H9 (cell line): ENCODE measurements around the gene CBFA2T2. TPM values are rescaled to one million over a fixed set of nuclear protein-coding genes. Genes with fewer than 3 reads are reported as not detected.

Source experiments
- DNase-seq: peaks from one replicate; pipeline ENCODE4 v3.0.0-alpha.2; 2017
- H2AFZ ChIP-seq: one replicate; pipeline ENCODE4 v1.6.1; 2013; ENCODE audit warnings: mild to moderate bottlenecking, low read length, control low read depth, moderate library complexity
- H2AK5ac ChIP-seq: 2 replicates; pipeline ENCODE4 v1.6.1; 2013; ENCODE audit warnings: low read length, control low read depth, mixed read lengths; ENCODE audit not compliant: insufficient read length
- H2BK120ac ChIP-seq: one replicate; pipeline ENCODE4 v1.6.1; 2013; ENCODE audit warnings: low read depth, mild to moderate bottlenecking, low read length, control low read depth, inconsistent platforms; ENCODE audit not compliant: poor library complexity, severe bottlenecking
- H2BK12ac ChIP-seq: 2 replicates; pipeline ENCODE4 v1.6.1; 2013; ENCODE audit warnings: low read length, control low read depth, mixed read lengths, low read depth; ENCODE audit not compliant: insufficient read length
- H2BK15ac ChIP-seq: 2 replicates; pipeline ENCODE4 v1.6.1; 2013; ENCODE audit warnings: low read depth, low read length, control low read depth
- H2BK20ac ChIP-seq: one replicate; pipeline ENCODE4 v1.6.1; 2013; ENCODE audit warnings: low read depth, mild to moderate bottlenecking, low read length, control low read depth, inconsistent platforms; ENCODE audit not compliant: poor library complexity, severe bottlenecking
- H2BK5ac ChIP-seq: 2 replicates; pipeline ENCODE4 v1.6.1; 2013; ENCODE audit warnings: low read length, control low read depth, mixed read lengths; ENCODE audit not compliant: insufficient read length
- H3K14ac ChIP-seq: 2 replicates; pipeline ENCODE4 v1.6.1; 2013; ENCODE audit warnings: low read length, control low read depth; ENCODE audit not compliant: insufficient read depth
- H3K18ac ChIP-seq: 2 replicates; pipeline ENCODE4 v1.6.1; 2013; ENCODE audit warnings: low read depth, mild to moderate bottlenecking, mixed read lengths, low read length, control low read depth; ENCODE audit not compliant: insufficient read length
- H3K23ac ChIP-seq: 2 replicates; pipeline ENCODE4 v1.6.1; 2013; ENCODE audit warnings: low read length, control low read depth, mixed read lengths, low read depth; ENCODE audit not compliant: insufficient read length
- H3K23me2 ChIP-seq: 2 replicates; pipeline ENCODE4 v1.6.1; 2013; ENCODE audit warnings: low read depth, mild to moderate bottlenecking, mixed read lengths, low read length, control low read depth; ENCODE audit not compliant: insufficient read length, poor library complexity, severe bottlenecking
- H3K27ac ChIP-seq: 2 replicates; pipeline ENCODE4 v1.5.1; 2013; ENCODE audit warnings: low read length, control low read depth, mixed read lengths, low read depth; ENCODE audit not compliant: insufficient read length
- H3K27me3 ChIP-seq: 2 replicates; pipeline ENCODE4 v1.6.1; 2013; ENCODE audit warnings: low read length, control low read depth, inconsistent platforms; ENCODE audit not compliant: insufficient read depth
- H3K4ac ChIP-seq: 2 replicates; pipeline ENCODE4 v1.6.1; 2013; ENCODE audit warnings: low read depth, mild to moderate bottlenecking, control low read depth, inconsistent platforms, low read length, moderate library complexity
- H3K4me1 ChIP-seq: 2 replicates; pipeline ENCODE4 v1.6.1; 2013; ENCODE audit warnings: low read length, control low read depth, inconsistent platforms; ENCODE audit not compliant: insufficient read depth
- H3K4me2 ChIP-seq: 2 replicates; pipeline ENCODE4 v1.6.1; 2013; ENCODE audit warnings: low read length, control low read depth, mixed read lengths; ENCODE audit not compliant: insufficient read length, insufficient read depth
- H3K56ac ChIP-seq: 2 replicates; pipeline ENCODE4 v1.6.1; 2013; ENCODE audit warnings: low read depth, mild to moderate bottlenecking, mixed read lengths, low read length, control low read depth; ENCODE audit not compliant: insufficient read length
- H3K79me1 ChIP-seq: 2 replicates; pipeline ENCODE4 v1.6.1; 2013; ENCODE audit warnings: low read depth, mild to moderate bottlenecking, moderate library complexity, low read length, control low read depth, inconsistent platforms; ENCODE audit not compliant: insufficient read depth, poor library complexity, severe bottlenecking
- H3K79me2 ChIP-seq: 2 replicates; pipeline ENCODE4 v1.6.1; 2013; ENCODE audit warnings: low read length, control low read depth, inconsistent platforms; ENCODE audit not compliant: insufficient read depth
- H3K9ac ChIP-seq: 2 replicates; pipeline ENCODE4 v1.6.1; 2013; ENCODE audit warnings: low read length, control low read depth, mixed read lengths; ENCODE audit not compliant: insufficient read length; ENCODE audit errors: extremely low read depth
- H3K9me3 ChIP-seq: one replicate; pipeline ENCODE4 v1.6.1; 2013; ENCODE audit warnings: low read depth, low read length, inconsistent platforms; ENCODE audit not compliant: control insufficient read depth
- H3T11ph ChIP-seq: one replicate; pipeline ENCODE4 v1.6.1; 2013; ENCODE audit warnings: mild to moderate bottlenecking, low read length, control low read depth, inconsistent platforms
- H4K20me1 ChIP-seq: one replicate; pipeline ENCODE4 v1.6.1; 2013; ENCODE audit not compliant: control insufficient read depth, insufficient read length, insufficient read depth
- H4K5ac ChIP-seq: 2 replicates; pipeline ENCODE4 v1.6.1; 2013; ENCODE audit warnings: low read depth, mild to moderate bottlenecking, mixed read lengths, low read length, control low read depth; ENCODE audit not compliant: insufficient read length
- H4K8ac ChIP-seq: replicated peaks from 2 replicates; pipeline ENCODE4 v1.6.1; 2013; ENCODE audit warnings: low read length, control low read depth, mixed read lengths, low read depth; ENCODE audit not compliant: insufficient read length
- H4K91ac ChIP-seq: 2 replicates; pipeline ENCODE4 v1.6.1; 2013; ENCODE audit warnings: low read depth, mild to moderate bottlenecking, moderate library complexity, mixed read lengths, low read length, control low read depth; ENCODE audit not compliant: insufficient read length
- H3K27ac Mint-ChIP-seq, 3 experiments: 2 replicates in 2 of 3; 3 replicates in 1 of 3; pipeline ENCODE4 v1.8.0; 2020 to 2021; ENCODE audit warnings: mixed read lengths in 3 of 3, mild to moderate bottlenecking in 1 of 3, moderate library complexity in 1 of 3
- H3K27me3 Mint-ChIP-seq: 2 replicates; pipeline ENCODE4 v1.8.0; 2021; ENCODE audit warnings: low read depth, mild to moderate bottlenecking, moderate library complexity, mixed read lengths
- H3K36me3 Mint-ChIP-seq, 3 experiments: 2 replicates in 2 of 3; 3 replicates in 1 of 3; pipeline ENCODE4 v1.8.0; 2020 to 2021; ENCODE audit warnings: low read depth in 3 of 3, mixed read lengths in 3 of 3; ENCODE audit not compliant: insufficient read depth in 1 of 3
- H3K4me1 Mint-ChIP-seq, 2 experiments: 2 replicates each; pipeline ENCODE4 v1.8.0; 2020; ENCODE audit warnings: mixed read lengths in 2 of 2
- H3K4me3 Mint-ChIP-seq, 2 experiments: 2 replicates in 1 of 2; 3 replicates in 1 of 2; pipeline ENCODE4 v1.8.0; 2020 to 2021; ENCODE audit warnings: mild to moderate bottlenecking in 2 of 2, mixed read lengths in 2 of 2, moderate library complexity in 1 of 2
- H3K9me3 Mint-ChIP-seq, 2 experiments: 2 replicates in 1 of 2; 3 replicates in 1 of 2; pipeline ENCODE4 v1.8.0; 2020; ENCODE audit warnings: mild to moderate bottlenecking in 2 of 2, mixed read lengths in 2 of 2, moderate library complexity in 1 of 2
- WGBS: extraction: QIAGEN DNeasy Blood & Tissue Kit; methylation state at CpG from one replicate; pipeline ENCODE4 v1.1.7; 2013; ENCODE audit warnings: missing lambda C conversion rate, low lambda C conversion rate, mixed read lengths; ENCODE audit not compliant: insufficient read length; ENCODE audit errors: extremely low coverage; 5-methylcytosine and 5-hydroxymethylcytosine counted together
- total RNA-seq: library from RNA; stranded (reverse); gene quantifications from 2 replicates; pipeline ENCODE4 v1.2.1, GENCODE V29; 2021
- TF ChIP-seq, protein P1 (sequence below): fragments of 200-600 bp; sonication (generic); conservative IDR thresholded peaks from 3 replicates; pipeline ENCODE4 v1.8.0; 2021; ENCODE audit warnings: antibody characterized with exemption, mild to moderate bottlenecking

Gene CBFA2T2
- total RNA-seq, 1 experiment from 2014 or later: 11.2 TPM

DNA sequence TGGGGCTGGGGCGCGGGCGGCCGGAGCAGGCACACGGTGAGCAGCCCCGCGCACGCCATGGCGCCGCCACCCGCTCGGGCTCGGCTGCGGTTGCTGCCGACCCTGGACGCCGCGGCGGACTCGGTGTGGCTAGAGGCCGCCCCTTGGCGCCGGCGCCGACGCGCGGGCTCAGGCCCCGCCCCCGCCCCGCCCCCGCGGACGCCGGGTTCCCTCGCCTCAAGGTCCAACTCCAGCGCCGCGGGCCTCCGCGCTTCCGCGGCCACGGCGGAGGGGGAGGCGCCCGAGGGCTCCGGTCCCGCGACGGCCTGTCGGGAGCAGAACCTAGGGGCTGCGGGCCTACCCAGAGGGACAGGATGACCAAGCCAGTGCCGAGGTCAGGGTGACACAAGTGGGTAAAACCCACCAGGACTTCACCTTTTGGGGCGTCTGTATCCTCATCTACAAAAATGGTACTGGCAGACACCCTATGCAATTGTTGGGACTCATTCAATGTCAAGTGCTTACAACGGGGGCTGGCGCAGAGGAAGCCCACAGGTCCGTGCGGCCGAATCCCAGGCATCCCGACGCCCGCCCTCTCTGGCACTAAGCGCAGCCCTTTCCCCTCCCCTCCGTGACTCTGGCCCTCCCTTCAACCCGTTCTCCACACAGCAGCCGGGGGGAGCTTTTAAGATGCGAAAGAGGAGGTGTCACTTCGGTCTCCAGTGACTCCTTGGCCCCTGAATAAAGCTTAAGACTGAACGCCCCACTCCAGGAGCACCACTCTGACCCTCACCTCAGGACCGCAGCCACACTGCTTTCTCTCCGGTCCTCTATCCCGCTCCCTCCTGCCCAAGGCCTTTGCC lies 184.6 kb downstream of the CBFA2T2 start, which contains the start of gene NECAB3:
TSS of gene NECAB3 (minus strand) at position 135 of the 842 bp plus-strand sequence. CDS start at position 59, 76 bp downstream.
- Histone ChIP-seq H2BK15ac (no peak within 1 kb of the TSS), H2BK5ac (no peak within 1 kb of the TSS), H3K4me2 (peak within 1 kb of the TSS; percentile 71), H4K8ac (no peak within 1 kb of the TSS), H4K5ac (no peak within 1 kb of the TSS), H3K27ac (no peak within 1 kb of the TSS), H4K20me1 (no peaks in the 10 kb centered on the region), H3K4me1 (peaks cover 4% of the 10 kb centered on the region; the same call in 1 of the 2 replicates), H2AFZ (no peak within 1 kb of the TSS), H3K4ac (no peak within 1 kb of the TSS), H3K56ac (no peak within 1 kb of the TSS), H3K9me3 (no peaks in the 10 kb centered on the region), H2BK20ac (no peak within 1 kb of the TSS), H2AK5ac (no peak within 1 kb of the TSS), H3T11ph (no peak within 1 kb of the TSS), H4K91ac (no peak within 1 kb of the TSS), H3K27me3 (no peaks in the 10 kb centered on the region), H3K14ac (peak within 1 kb of the TSS; percentile 46; the same call in 1 of the 2 replicates), H3K23me2 (peaks cover 21% of the 10 kb centered on the region), H3K9ac (peak within 1 kb of the TSS; percentile 34), H3K18ac (no peak within 1 kb of the TSS), H2BK12ac (no peak within 1 kb of the TSS), H2BK120ac (no peak within 1 kb of the TSS), H3K79me2 (no peaks in the 10 kb centered on the region), H3K23ac (no peak within 1 kb of the TSS), H3K79me1 (no peaks in the 10 kb centered on the region)
- Mint-ChIP-seq H3K4me1 (peaks cover 30% of the 10 kb centered on the region in 2 experiments), H3K27ac (peak within 1 kb of the TSS; percentile 72 to 95 (median 73); a peak in 6 of 7 replicates), H3K4me3 (peak within 1 kb of the TSS; percentile 87 to 90), H3K27me3 (peaks cover 2% of the 10 kb centered on the region), H3K36me3 (peaks cover 37 to 64% (median 57%) of the 10 kb centered on the region in 3 experiments; a peak in 6 of 7 replicates), H3K9me3 (no peaks in the 10 kb centered on the region; a peak in 1 of 5 replicates)
- DNase-seq: peak; percentile 85
- TF ChIP-seq, protein P1, sequence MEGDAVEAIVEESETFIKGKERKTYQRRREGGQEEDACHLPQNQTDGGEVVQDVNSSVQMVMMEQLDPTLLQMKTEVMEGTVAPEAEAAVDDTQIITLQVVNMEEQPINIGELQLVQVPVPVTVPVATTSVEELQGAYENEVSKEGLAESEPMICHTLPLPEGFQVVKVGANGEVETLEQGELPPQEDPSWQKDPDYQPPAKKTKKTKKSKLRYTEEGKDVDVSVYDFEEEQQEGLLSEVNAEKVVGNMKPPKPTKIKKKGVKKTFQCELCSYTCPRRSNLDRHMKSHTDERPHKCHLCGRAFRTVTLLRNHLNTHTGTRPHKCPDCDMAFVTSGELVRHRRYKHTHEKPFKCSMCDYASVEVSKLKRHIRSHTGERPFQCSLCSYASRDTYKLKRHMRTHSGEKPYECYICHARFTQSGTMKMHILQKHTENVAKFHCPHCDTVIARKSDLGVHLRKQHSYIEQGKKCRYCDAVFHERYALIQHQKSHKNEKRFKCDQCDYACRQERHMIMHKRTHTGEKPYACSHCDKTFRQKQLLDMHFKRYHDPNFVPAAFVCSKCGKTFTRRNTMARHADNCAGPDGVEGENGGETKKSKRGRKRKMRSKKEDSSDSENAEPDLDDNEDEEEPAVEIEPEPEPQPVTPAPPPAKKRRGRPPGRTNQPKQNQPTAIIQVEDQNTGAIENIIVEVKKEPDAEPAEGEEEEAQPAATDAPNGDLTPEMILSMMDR: no peak
- no CpG with 5 or more reads among the region's 73 CpGs for WGBS
